GM18526 (cell line): ENCODE data around the gene U2SURP.

ENCODE experiments used
- POLR2A ChIP-seq: IDR thresholded peaks from 3 replicates; pipeline ENCODE4 v1.6.1; 2011; ENCODE audit not compliant: insufficient read length; ENCODE audit errors: extremely low read depth

U2SURP gene

GRCh38 chr3:143001369-143002082, at the start of gene U2SURP:
TSS of gene U2SURP (plus strand) at chr3:143001570. CDS start at chr3:143001629, 59 bp downstream.
- TF ChIP-seq POLR2A: peak; percentile 85

DNA sequence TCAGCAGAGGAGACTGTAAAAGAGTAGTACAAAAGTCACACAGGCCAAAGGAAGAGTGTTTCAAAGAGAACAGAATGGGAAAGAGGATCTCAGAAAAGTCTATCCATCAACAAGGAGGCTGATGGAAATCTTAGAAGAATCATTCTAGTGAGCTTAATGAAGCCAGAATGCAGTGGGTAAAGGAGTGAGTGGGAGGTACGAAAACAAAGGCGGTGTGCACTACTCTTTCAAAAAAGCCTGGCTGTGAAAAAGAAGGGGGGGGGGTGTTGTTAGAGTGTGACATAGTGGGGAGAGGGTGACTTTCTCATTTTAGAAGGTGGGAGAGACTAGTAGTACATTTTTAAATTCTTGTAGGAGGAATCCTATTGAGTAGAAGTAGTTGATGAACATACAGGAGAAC, 49.6 kb upstream of the U2SURP start:
- TF ChIP-seq POLR2A: no peak

- no peak for TF ChIP-seq POLR2A
These were observed 48.8 kb upstream of the U2SURP start for GRCh38 chr3:142952272-142953193.

DNA sequence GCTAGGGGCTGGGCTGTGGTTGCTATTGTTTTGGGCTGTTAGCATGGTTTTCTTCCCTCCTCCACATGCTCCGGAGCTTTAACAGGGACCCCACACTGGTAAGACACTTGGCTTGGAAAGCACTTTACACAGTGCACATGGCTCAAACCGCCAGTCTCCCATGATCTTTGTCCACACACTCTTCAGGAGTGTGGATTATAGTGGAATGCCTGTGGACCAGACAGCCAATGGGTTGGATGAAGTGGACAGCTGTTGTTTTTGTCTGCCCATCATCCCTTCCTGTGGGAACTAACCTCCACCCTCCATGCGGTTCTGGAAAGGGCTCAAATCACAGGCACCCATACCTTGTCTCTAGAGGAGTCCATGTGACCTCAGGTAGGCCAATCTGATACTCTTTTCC, 47.9 kb upstream of the U2SURP start:
- TF ChIP-seq POLR2A: no peak

DNA sequence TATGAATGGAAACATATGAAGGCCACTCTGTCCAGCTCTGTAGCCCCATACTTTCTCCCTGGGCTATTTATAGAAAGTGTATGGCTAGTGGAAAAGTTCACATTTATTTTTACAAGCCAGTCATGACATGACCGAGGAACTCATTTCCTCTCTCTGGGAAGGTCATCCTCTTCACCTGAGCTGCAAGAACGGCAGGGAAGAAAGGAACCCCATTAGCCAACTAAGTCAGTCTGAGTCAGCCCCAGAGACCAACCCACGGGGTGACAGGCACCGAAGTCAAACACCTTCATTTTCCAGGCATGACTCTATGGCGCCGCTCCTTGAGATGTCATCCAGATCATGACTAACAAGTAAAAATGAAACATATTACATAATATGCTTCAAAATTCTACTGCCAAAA, 42.7 kb upstream of the U2SURP start:
- TF ChIP-seq POLR2A: no peak

- no peak for TF ChIP-seq POLR2A
These were observed 41.0 kb upstream of the U2SURP start for GRCh38 chr3:142960322-142960850.

GRCh38 chr3:142961539-142961938, 39.8 kb upstream of the U2SURP start:
- no peak for TF ChIP-seq POLR2A

- no peak for TF ChIP-seq POLR2A
These were observed 39.2 kb upstream of the U2SURP start for GRCh38 chr3:142962175-142962519.

DNA sequence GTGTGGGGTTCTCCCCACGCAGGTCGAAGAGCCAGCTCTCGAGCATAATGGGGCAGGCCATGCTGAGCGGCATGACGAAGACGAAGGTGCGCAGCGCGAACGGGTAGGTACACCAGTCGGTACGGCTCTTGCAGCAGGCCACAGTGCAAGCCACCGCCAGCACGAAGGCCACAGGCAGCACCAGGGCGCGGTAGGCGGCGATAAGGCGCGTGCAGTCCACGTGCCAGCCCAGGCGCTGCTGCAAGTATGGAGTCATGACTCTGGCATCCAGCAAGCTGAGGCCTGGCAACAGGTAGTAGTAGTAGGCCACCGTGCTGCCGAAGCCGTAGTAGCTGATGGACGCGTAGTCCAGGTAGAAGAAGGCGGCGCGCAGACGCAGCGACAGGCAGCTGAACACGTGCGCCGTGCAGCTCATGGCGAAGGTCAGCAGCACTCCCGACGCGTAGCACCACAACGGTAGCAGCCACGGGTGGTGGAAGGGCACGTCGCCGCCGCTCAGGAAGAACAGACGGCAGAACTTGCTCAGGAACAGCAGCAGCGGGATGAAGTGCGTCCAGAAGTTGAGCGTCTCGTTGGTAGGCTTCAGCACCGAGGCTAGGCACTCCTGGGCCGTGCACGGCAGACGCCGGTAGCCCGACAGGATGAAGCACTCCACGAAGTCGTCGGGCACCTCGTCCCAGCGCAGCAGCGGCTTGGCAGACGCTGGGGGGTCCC, 38.7 kb upstream of the U2SURP start:
- TF ChIP-seq POLR2A: no peak

- no peak for TF ChIP-seq POLR2A
These were observed 38.2 kb upstream of the U2SURP start for GRCh38 chr3:142963234-142963515.

GRCh38 chr3:142963516-142964448, 37.6 kb upstream of the U2SURP start, which contains the start of gene PAQR9:
TSS of gene PAQR9 (minus strand) at chr3:142963674. CDS start at chr3:142963336, 338 bp downstream.
- no peak for TF ChIP-seq POLR2A

DNA sequence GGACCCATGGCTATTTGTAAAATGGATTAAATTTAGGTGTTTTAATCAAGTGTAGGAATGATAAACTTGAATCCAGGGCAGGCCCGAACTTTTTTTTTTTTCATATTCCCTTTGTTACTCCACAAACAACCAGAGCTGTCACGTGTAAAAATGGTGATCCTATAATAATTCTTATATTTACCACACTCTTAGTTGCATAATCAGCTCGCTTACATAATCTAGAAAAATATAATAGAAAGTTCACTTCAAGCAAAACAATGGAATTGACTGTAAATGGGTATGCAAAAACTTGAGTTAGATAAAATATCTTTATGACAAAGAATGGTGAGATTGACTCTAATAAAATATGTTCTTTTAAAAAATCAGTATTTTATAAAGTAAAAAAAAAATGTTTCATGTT, 35.8 kb upstream of the U2SURP start:
- TF ChIP-seq POLR2A: no peak

GRCh38 chr3:142966808-142967207, 34.6 kb upstream of the U2SURP start:
- TF ChIP-seq POLR2A: no peak

- TF ChIP-seq POLR2A: no peak
These were observed 32.9 kb upstream of the U2SURP start for GRCh38 chr3:142968319-142969025.
